Nephron (organoid): ENCODE results near the gene AK8.

Source experiments
- H3K27ac Mint-ChIP-seq, 3 experiments: 2 replicates each; pipeline ENCODE4 v1.8.0; 2020; ENCODE audit warnings: mixed read lengths in 3 of 3, mild to moderate bottlenecking in 2 of 3, moderate library complexity in 1 of 3
- H3K27me3 Mint-ChIP-seq: 2 replicates; pipeline ENCODE4 v1.8.0; 2021; ENCODE audit warnings: low read depth, mild to moderate bottlenecking, moderate library complexity, mixed read lengths
- H3K36me3 Mint-ChIP-seq: 2 replicates; pipeline ENCODE4 v1.8.0; 2020; ENCODE audit warnings: low read depth, mixed read lengths
- H3K4me1 Mint-ChIP-seq: 2 replicates; pipeline ENCODE4 v1.8.0; 2020; ENCODE audit warnings: mixed read lengths
- H3K4me3 Mint-ChIP-seq, 3 experiments: 2 replicates each; pipeline ENCODE4 v1.8.0; 2020; ENCODE audit warnings: mild to moderate bottlenecking in 3 of 3, mixed read lengths in 3 of 3, moderate library complexity in 2 of 3
- H3K9me3 Mint-ChIP-seq: 2 replicates; pipeline ENCODE4 v1.8.0; 2020; ENCODE audit warnings: mixed read lengths
- TF ChIP-seq, protein P1 (sequence below), 3 experiments: fragments of 200-600 bp; sonication (generic); IDR thresholded peaks; one replicate each; pipeline ENCODE4 v1.5.0; 2021; ENCODE audit warnings: antibody characterized with exemption in 3 of 3; ENCODE audit not compliant: unreplicated experiment in 3 of 3

AK8 gene

DNA sequence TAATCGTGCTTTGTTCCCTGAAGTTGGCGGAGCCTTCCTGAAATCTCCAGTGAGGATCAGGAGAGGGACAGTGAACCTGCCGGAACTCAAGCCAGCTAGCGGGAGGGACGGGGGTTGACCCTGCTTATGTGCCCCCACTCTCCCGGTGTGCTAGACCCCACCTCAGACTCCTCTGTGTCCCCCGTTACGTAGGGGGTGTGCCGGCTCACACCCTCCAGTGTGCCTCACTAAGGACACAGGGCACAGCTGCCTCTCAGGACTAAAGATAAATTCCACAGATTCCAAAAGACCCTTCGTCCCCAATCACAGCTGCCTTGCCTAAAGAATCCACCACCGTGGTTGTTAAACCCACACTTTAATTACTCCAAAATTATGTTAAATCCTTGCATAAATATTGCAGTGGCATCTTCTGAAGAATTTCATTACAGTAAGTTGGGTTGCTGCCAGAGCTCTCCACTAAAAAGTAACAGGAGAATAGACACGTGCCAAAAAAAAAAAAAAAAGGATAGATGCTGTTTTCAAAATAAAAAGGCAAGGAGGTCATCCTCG, 134.1 kb downstream of the AK8 start:
- Mint-ChIP-seq H3K9me3 (no peaks in the 10 kb centered on the region), H3K27ac (no peak overlapping the region), H3K4me1 (peaks cover 43% of the 10 kb centered on the region), H3K36me3 (no peaks in the 10 kb centered on the region), H3K27me3 (peaks cover 69% of the 10 kb centered on the region), H3K4me3 (peak overlapping the region; percentile 47 to 62 (median 59))
- TF ChIP-seq, protein P1, sequence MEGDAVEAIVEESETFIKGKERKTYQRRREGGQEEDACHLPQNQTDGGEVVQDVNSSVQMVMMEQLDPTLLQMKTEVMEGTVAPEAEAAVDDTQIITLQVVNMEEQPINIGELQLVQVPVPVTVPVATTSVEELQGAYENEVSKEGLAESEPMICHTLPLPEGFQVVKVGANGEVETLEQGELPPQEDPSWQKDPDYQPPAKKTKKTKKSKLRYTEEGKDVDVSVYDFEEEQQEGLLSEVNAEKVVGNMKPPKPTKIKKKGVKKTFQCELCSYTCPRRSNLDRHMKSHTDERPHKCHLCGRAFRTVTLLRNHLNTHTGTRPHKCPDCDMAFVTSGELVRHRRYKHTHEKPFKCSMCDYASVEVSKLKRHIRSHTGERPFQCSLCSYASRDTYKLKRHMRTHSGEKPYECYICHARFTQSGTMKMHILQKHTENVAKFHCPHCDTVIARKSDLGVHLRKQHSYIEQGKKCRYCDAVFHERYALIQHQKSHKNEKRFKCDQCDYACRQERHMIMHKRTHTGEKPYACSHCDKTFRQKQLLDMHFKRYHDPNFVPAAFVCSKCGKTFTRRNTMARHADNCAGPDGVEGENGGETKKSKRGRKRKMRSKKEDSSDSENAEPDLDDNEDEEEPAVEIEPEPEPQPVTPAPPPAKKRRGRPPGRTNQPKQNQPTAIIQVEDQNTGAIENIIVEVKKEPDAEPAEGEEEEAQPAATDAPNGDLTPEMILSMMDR (IDR thresholded peaks at IDR 0.05; ENCODE audit: unreplicated experiment in 3 of 3), result no peak

DNA sequence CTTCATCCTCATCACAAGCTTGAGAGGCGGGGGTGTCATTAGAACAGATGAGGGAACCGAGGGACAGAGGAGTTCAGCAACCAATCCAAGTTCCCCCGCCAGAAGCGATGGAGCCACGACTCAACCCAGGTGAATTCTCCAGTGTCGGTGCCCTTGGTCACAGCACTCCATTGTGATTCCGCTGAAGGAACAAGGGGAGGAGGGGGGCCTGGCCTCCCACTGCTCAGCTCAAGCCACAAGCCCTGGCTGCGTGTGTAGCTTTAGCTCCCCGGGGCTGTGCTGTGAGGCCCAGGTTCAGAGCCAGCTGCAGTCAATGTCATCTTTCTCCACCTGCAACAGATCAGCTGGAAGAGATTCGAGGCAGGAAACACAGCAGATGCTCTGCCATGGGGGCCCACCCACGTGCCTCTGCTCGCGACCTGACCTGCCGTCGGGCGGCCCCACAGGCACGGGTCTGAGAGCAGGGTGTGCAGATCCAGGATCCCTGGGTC, 135.2 kb downstream of the AK8 start:
- H3K4me3 Mint-ChIP-seq, result peak overlapping the region in 1 of 3 experiments; percentile 0
- no peaks in the 10 kb centered on the region for H3K9me3 Mint-ChIP-seq
- TF ChIP-seq, protein P1 (IDR thresholded peaks at IDR 0.05; ENCODE audit: unreplicated experiment in 3 of 3), result no peak

DNA sequence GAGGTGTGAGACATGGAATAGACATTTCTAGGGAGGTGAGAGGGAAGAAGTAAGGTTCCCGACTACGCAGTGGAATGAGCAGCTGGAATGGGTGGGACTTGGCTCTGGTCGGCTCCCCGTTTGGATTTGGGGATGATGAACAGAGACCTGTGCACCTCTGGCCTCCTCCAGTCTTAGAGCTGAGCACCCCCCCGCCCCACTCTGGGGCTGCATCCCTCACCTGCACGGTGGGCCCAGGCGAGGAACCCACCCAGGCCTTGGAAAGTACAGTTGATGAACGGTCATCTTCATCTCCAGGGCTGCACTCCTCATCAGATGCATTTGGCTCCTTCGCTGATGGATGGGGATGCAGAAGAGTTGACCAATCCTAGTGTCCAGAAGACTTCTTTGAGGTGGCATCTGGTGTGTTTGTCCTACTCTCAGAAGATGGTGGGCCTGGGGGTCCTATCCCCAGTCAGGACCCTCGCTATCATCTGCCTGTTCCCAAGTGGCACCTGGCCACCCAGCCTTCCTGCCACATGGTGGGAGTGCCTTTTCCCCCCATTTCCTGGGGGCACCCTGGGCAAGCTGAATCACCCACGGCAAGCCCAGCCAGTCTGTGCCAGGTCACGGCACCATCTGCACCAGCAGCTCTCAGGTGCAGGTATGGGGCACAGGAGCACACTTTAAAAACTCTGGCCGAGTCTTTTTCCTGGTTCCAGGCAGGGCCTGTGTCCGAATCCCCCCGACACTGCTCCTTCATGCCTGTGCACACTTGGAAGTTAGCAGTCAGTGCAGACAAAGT, 137.4 kb downstream of the AK8 start:
- peaks cover 33% of the 10 kb centered on the region for H3K4me1 Mint-ChIP-seq
- H3K27ac Mint-ChIP-seq, result no peak overlapping the region

More for the DNA sequence above, 135.2 kb downstream of the AK8 start:
- Mint-ChIP-seq H3K4me1 (peaks cover 43% of the 10 kb centered on the region), H3K27ac (no peak overlapping the region), H3K36me3 (no peaks in the 10 kb centered on the region), H3K27me3 (peaks cover 70% of the 10 kb centered on the region)

DNA sequence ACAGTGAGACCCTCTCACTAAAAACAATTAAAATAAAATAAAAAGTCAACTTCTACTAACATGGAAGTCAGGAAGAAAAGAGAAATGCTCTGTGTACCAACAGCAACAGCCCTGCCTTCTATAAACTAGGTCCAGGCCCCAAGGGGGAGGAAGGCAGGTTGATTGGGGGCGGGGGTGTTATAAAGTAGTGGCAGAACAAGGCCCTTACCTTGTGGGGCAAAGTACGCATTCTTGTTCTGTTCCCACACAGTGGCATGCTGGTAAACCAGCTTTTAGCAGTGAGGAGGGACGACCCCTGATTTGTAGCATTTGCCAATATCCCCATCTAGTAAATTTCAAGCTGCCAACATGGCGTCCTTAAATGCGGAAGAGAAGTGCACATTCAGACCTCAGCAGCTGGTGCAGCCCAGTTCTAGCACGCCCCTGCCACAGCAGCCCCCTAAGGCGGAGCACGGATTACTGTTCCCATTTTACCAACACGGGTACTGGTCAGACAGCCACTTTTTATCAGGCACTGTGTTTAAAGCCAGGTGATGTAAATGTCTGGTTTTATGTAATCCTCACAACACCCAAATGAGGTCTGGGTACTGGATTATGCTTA, 138.3 kb downstream of the AK8 start:
- Mint-ChIP-seq H3K4me1 (peaks cover 24% of the 10 kb centered on the region), H3K4me3 (no peak overlapping the region), H3K27ac (no peak overlapping the region), H3K9me3 (no peaks in the 10 kb centered on the region), H3K27me3 (peaks cover 54% of the 10 kb centered on the region), H3K36me3 (no peaks in the 10 kb centered on the region)
- TF ChIP-seq, protein P1 (IDR thresholded peaks at IDR 0.05; ENCODE audit: unreplicated experiment in 3 of 3), result no peak

More for the DNA sequence above, 137.4 kb downstream of the AK8 start:
- Mint-ChIP-seq H3K36me3 (no peaks in the 10 kb centered on the region), H3K4me3 (no peak overlapping the region), H3K9me3 (no peaks in the 10 kb centered on the region), H3K27me3 (peaks cover 60% of the 10 kb centered on the region)
- TF ChIP-seq, protein P1 (IDR thresholded peaks at IDR 0.05; ENCODE audit: unreplicated experiment in 3 of 3), result no peak

DNA sequence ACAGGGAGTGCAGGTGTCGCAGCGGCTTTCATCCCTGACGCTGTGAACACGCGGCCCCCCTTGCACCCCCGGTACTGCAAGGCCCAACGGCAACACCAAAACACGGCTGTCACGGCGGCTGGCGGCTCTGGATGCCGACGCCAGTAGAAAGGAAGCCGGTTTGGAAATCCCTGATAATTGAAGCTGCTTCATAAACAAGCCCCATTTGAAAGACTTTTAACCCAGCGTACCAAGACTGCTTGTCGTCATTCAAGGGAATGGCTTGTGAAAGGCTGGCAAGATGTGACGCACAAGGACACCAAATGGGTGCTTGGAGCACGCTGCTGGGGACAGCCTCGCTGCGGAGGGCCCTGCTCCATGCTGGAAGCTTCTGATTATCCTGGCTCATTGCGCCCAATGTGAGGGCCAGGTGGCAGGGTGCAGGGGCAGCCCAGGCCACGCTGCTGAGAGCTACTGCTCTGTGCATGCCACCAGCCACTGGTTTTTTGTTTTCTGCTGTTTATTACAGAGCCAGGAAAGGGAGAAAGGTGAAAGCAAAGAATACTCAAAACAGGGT, 144.7 kb downstream of the AK8 start:
- Mint-ChIP-seq H3K36me3 (no peaks in the 10 kb centered on the region), H3K9me3 (no peaks in the 10 kb centered on the region), H3K27me3 (peaks cover 24% of the 10 kb centered on the region), H3K27ac (no peak overlapping the region), H3K4me1 (peaks cover 5% of the 10 kb centered on the region), H3K4me3 (no peak overlapping the region)
- TF ChIP-seq, protein P1 (IDR thresholded peaks at IDR 0.05; ENCODE audit: unreplicated experiment in 3 of 3), result no peak
